Limb (tissue), 2 donors: Measurements from ENCODE around the gene FTSJ3.

Experiments used
- DNase-seq, 2 donors: peaks; one replicate each; pipeline ENCODE4 v3.0.0-alpha.2; 2016; ENCODE audit errors: extremely low spot score in 2 of 2

FTSJ3 gene

DNA sequence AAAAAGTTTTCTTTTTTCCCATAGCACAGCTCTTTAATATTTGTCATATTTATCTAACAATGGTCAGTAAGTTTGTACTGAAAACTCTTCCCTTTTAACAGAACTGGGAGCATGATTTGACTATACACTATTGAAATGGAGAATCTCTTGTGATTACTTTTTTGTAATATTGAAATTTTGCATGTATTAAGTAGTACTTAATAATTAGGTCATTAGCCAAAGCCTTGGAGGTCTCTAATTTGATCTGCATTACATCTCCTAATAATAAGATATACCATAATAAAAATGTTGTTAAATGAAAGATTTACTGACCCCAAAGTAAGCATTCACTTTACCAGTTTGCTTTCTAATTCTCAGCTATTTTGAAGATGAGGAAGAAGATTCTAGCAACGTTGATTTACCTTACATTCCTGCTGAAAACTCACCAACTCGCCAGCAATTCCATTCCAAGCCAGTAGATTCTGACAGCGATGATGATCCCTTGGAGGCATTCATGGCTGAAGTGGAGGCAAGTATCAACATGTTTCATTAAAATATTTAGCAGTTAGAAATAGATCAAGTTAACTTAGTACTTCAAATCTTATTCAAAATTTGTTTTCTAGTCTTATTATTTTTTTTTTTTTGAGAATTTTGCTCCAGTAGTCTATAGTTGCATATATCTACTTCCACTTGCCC lies 35.3 kb downstream of the FTSJ3 start:
- no peak for DNase-seq

DNA sequence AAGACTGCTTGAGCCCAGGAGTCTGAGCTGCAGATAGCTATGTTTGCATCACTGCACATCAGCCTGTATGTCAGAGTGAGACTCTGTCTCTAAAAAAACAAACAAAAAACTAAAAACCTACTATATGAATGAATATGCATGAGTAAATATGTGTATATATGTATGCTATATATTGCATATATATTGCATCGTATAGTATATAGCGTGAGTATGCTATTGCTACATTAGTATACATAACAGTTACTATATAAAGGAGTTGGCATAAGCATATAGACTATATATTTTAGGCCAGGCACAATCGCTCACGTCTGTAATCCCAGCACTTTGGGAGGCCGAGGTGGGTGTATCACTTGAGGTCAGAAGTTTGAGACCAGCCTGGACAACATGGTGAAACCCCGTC lies 37.4 kb downstream of the FTSJ3 start:
- DNase-seq: no peak

DNA sequence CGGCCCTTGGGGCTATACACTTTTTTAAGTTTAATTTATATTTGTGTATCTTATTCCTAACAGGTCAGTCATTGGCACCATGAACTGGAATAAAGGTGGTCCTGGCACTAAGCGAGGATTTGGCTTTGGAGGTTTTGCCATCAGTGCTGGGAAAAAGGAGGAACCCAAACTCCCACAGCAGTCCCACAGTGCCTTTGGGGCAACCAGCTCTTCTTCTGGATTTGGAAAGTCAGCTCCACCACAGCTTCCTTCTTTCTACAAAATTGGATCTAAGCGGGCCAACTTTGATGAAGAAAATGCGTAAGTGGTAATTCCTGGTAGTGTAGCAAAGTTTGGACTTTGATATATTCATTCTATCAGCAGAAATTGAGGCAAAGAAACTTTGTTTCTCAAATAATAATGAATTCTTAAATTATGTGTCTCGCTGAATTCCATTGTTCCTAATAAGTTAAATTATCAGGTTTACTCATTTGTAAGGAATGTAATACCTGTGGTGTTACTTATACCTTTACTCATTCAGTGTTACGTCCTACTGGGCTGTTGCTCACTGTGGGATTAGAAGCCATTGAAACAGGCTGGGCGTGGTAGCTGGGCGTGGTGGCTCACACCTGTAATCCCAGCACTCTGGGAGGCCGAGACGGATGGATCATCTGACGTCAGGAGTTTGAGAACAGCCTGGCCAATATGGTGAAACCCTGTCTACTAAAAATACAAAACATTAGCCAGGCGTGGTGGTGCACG lies 40.3 kb downstream of the FTSJ3 start:
- DNase-seq: no peak

DNA sequence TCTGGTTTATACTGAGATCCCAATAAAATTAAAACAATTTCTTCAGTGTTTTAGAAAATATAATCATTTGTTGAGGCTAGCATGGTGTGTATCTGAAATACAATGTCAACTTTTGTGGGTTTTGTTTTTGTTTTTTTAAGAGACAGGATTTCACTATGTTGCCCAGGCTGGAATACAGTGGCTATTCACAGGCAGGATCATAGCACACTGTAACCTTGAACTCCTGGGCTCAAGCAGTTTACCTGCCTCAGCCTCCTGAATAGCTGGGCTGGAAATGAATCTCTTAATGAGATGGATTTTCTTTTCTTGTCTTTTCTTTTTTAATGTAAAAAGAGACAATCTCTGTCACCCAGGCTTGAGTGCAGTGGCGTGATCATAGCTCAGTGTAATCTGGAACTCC lies 41.3 kb downstream of the FTSJ3 start:
- DNase-seq: no peak

DNA sequence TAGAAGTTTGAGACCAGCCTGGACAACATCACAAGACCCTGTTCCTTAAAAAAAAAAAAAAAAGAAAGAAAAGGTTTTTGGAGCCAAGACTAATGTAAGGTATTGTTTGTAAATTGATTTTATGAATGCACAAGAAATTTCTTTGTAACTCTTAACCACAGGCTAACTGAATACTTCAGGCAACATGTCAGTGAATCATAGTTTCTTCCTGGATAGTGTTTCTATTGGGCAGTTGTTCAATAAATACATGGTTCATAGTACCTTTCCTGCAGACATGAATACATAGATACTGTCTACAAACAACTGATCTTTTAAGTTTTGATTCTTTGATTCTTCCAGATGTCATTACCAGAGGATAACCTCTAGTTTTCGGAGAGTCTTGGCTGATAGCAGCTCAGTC lies 41.9 kb downstream of the FTSJ3 start:
- DNase-seq: no peak

DNA sequence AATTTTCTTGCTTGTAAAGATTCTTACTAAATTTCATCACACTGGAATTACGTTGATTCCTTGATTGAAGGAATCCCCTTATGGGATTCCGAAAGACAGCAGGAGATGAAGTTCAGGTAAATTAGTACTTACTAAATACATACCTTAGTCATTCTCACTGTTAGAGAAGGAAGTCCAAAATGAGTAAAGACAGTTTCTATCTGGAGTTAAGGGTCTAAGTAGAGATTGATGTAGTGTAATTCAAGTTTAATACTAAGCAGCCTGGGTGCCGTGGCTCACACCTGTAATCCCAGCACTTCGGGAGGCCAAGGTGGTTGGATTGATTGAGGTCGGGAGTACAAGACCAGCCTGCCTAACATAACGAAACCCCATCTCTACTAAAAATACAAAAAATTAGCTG lies 43.9 kb downstream of the FTSJ3 start:
- DNase-seq: no peak

DNA sequence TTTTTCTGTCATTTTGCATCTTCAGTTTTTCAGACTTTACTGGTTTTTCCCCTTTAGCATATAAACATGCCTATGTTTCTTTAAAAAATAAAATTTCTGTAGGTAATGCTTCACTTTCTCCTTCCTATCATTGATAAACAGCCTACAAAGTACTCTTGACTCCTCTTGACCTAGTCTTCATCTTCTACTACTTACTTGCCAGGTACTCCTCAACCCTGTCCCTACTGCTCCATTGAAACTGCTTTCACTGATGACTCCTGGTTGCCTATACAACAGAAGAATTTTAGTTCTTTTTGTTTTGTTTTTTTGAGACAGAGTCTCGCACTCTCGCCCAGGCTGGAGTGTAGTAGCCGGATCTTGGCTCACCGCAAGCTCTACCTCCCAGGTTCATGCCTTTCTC lies 46.5 kb downstream of the FTSJ3 start:
- DNase-seq: no peak

DNA sequence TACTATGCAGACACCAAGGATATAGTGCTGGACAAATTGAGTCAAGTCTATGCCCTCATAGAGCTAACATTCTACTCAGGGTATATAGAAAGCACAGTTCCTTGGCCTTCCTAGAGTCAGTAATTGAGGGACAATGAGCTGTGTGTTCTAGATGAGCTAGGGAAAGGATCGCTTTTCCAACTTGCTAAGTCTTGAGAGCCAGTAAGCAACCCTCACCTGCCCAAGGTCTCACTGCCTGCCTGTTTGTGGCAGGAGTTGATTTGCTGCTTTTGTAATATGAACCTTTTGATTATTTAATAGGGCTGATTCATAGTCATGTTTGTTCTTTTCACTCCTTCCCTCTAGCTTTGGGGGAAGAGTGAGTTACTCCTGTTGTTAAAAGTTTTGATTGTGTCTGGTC lies 47.0 kb downstream of the FTSJ3 start:
- no peak for DNase-seq

DNA sequence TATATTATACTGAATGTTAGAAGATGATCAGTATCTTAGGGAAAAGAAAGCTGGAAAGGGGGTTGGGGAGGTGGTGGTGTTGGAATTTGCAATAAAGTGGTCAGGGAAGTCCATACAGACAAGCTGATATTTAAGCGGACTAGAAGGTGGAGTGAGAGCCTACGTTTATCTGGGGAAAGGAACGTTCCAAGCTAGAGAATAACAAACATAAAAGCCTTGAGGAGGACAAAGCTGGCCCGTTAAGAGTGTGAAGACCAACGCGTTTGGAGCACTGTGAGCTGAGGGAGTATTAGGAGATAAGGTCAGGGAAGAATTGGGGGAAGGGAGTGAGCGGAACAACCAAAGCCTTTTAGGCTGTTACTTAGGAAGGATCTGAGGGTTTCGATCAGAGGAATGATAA lies 52.0 kb downstream of the FTSJ3 start:
- no peak for DNase-seq

DNA sequence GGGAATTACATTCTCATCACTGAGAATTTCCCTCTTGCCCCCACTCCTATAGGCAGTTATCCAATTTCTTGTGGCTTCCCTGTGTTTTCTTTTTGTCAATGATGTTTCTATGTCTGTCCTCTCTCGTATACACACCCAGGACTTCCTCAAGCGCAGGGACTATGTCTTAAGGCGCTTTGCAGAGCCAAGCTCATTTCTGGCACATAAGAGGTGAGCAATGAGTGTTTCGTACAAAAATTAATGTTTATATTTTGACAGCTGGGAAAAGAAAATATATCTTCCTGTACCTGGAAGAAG lies 52.5 kb downstream of the FTSJ3 start:
- no peak for DNase-seq

DNA sequence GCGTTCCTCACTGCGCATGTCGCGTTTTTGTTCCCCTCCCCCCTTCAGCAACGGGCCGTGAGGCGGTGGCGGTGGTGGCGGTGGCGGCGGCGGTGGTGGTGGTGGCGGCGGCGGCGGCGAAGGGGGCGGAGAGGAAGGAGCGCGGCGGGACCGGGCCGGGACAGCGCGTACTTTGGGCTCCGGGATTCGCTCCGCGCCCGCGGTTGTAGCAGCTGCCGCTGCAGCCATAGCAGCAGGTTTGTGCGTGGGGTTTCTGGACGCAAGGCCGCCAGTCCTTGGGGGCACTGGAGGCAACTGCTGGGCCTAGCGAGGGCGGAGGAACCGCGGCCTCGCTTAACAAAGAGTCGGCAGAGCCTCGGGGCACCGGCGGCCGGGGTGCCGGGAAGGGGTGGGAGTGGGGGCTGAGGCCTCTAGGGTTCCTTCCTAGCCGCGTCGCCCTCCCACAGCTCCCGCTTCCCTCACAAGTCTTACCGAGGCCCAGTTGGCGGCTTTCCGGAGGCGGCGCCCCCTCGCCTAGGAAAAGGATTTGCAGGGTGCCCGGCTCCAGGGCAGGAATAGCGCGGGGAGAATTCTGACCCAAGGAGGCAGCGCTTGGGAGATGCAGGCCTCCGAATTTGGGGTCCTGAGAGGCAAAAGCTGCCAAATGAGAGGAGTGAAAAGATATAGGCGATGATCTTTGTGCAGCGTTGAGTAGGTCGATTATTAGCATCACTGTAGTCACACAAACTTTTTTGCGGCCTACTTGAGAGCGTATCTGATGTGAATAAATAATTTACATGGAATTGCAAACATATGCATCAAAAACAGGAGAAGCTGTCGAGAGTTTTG lies 53.1 kb downstream of the FTSJ3 start, which contains the start of gene DDX42:
Gene DDX42 (plus strand): TSS at position 30 of the 828 bp plus-strand sequence. CDS start 12,880 bp downstream, outside the sequence.
- peak; percentile 29 to 95 for DNase-seq

DNA sequence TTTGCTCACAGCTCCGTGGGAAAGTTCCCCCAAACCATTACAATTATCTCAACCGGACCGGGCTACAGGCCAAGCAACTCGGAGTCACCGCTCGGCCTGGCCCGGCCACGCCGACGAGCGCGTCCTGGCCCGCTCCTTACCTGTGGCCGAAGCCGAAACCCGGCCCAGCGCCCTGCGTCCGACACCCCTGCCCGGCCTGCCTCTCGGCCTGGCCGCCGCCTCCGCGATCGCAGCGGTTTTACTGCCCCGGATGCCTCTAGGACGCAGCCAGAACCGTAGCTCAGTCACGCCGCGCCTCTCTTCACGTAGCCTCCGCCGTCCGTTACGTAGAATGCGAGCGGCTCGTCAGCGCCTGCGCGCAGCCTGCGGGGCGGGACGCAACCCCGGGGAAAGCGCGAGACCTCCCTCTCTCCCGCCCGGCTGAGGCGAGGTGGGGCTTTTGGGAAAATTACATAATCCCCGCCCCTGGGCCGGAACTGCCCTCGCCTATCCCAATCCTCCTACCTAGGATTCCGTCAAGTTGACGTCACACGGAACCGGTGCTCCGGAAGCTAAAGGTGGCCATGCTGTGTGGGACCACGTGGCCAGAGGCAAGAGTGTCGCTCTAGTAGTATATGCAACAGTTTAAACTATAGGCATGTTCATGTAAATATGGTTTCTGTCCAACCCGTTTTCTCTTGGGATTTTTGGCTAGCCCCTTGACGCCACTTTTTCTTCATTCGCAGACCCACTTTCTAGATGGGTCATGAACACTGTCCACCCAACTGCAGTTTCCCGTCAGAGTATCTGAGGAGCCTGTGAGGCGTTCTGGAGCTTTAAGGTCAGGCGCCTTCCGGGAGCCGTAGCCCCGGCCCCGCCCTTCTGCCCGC lies 54.0 kb downstream of the FTSJ3 start, which contains the start of gene CCDC47:
Gene CCDC47 (minus strand): TSS at position 326 of the 869 bp plus-strand sequence. CDS start 7,422 bp downstream, outside the sequence.
- peak; percentile 99 for DNase-seq

DNA sequence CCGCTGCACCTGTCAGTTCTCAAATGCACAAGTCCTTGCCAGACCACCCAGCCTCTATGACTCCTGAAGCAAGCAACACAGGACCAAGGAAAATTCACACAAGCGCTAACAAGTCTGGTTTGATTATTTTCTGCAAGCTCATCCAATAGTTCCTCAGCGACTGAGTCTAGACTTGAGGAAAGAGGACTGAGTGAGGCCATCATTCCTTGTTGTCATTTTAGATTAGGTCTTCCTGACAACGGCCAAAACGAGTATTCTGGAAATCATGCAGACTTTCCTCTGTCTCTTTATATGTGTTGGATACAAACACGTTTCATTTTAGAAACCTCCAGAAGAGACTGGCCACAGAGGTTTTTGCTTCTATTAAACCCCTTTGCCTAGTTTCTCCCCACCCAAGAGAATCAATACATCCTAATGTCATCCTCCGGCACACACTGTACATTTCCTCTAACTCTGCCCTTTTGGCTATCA lies 54.6 kb downstream of the FTSJ3 start:
- DNase-seq: peak in 1 of 2 donors; percentile 25
